GM18519 (cell line): ENCODE data around the gene SPATA17.

Source experiments
- ATAC-seq: cut with Tn5 transposase; IDR thresholded peaks from one replicate; pipeline ENCODE4 v1.9.1; 2021; ENCODE audit warnings: mild to moderate bottlenecking, moderate library complexity; ENCODE audit not compliant: unreplicated experiment, low FRiP score

Gene SPATA17

DNA sequence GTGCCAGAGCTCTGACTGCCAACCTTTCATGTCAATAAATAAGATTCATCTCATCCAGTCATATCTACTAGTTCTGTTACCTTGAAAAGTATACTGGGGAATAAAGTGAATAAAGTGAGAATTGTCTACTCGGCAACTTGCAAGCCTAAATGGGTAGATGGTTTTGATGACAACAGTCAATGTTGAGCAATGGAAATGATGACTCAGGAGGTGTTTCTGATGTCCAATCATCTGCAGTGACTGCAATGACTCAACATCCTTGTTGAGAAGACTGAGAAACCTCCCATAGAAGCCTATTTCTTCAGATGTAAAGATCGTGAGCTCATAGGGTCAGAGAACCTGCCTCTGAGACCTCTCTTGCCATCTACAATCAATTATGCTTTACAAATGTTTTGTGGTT, 276.4 kb downstream of the SPATA17 start:
- no peak for ATAC-seq

DNA sequence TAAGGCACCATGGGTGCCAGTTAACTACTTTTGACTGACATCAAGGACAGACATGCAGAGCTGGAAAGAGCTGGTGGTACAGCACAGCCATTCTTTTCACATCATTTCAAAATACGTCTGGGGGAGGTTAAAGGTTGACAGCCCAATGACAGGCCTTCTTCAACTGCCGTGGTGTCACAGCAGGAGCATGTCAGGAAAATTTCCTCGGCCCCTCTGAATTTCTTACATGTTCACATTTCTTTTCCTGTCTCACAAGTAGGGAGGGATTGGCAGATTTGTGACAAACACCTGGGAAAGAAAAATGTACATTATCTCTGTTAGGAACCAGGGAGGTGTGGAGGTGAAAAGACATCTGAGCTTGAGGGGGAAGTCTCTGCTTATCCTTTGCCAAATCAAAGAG, 279.1 kb downstream of the SPATA17 start:
- ATAC-seq: no peak

DNA sequence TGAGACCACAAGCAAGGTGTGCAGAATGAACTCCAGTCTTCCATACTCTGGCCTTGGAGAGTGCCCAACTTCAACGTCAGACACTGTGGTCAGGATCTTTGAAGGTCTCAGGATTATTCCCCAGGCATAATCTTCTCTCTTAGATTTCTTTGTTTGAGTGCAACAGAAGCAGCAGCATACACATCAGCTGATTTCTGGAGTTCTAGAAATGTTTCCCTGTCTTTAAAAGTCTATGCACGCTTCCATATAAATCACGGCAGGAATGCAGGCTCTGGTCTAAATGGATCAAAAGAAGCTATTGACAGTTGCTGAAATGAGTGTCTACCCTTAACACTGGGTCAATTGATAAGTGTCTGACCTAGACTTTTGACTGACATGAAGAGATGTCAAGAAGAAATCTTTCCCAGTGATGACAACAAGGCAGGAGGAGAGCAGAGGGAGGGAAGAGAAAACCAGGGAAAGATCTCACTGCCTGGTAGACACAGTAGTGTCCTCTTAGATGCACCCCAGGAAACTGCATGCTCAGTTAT, 279.7 kb downstream of the SPATA17 start:
- ATAC-seq: no peak

DNA sequence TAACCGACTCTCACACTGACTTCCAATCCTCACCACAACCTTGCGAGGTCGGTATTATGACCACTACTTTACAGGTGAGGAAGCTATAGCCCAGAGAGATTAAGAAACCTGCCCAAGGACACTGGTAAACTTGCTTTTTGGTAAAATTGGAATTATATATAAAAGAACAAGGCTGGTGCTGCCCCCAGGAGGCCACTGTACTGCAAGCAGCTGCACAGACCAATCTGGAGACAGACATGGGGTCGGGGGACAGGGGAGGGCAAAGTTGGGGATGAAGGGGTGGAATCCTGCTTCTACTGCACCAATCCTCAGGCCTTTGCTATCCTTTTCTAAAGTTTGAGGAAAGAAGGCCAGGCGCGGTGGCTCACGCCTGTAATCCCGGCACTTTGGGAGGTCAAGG, 280.8 kb downstream of the SPATA17 start:
- no peak for ATAC-seq

DNA sequence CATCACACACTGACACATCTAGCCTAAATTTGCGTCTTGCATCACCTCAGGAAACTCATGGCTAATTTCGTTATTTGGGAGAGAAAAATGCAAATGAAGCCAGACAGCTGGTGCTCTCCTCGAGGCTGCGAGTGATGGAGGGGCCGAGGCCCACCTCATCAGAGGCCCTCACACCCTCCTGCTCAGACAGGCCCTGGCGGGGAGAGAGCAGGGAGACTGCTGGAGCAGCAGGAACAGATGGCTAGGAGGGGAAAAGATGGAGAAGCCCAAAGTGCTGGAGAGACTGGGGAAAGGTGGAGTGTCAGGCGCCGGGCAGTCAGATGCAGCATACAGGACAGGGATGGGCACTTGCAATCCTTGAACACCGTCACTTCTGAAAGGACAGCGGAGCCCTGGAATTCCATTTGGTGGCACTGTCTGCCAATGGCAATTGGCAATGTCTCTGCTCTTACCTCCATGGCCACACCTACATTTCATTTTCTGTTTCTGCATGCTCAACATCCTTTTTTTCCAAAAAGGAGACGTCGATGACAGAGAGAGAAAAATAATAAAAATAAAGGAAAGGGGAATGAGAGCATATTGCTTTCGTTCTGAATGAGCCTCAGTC, 286.2 kb downstream of the SPATA17 start:
- ATAC-seq: no peak

DNA sequence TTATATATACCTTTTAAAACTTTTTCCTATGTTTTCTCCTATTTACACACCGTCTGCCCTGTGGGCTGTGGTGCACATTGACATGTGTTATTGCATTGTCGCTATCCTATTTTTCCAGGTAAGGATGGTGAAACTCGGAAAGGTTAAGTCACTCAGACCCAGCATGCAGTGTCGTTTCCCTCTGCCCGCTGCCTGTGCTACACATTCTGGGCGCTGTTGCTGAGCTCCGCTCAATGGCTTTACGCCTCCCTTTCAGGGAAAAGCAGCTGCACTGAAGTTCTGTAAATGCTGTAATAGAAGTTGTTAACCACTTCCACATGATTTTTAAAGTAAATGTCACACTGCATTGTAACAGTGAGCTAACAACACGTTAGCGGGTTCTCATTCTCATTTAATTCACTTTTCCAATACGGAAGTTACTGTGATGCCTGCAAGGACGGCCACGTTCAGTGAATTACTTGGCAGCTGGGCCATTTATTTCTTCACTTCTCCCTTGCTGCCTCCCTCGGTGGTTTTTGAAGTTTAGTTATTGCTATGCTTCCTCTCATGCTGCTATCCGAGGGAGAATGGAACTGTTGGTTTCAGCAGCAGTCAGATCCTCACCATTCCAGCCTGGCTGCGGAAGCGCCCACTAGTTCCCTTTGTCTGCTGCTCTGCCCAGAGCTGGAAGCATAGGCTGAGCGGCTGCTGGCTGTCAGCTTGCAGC, 288.7 kb downstream of the SPATA17 start:
- ATAC-seq: no peak
